SK-N-SH (cell line): ENCODE data around the gene POT1. TPM values are rescaled to one million over a fixed set of nuclear protein-coding genes. Genes with fewer than 3 reads are reported as not detected.

Source experiments
- CTCF ChIA-PET: fragments of 300-600, 350-600 bp; formaldehyde crosslinking; extraction: SDS; loops from one replicate; lab custom pipeline; 2021; lab: Yijun Ruan, JAX
- POLR2A ChIA-PET: fragments of 350-600 bp; sonication (Branson Sonifier 250); formaldehyde crosslinking; extraction: SDS; loops from one replicate; lab custom pipeline; 2020; ENCODE audit warnings: antibody characterized with exemption, inconsistent platforms; lab: Yijun Ruan, JAX
- DNase-seq: peaks from one replicate; pipeline ENCODE4 v3.0.0; 2012
- H2AFZ ChIP-seq: fragments of 200-600 bp; sonication (generic); 2 replicates; pipeline ENCODE4 v1.8.1; 2016; ENCODE audit warnings: antibody characterized with exemption, mild to moderate bottlenecking, low read depth
- H3F3A ChIP-seq: fragments of 200-600 bp; sonication (generic); replicated peaks from 2 replicates; pipeline ENCODE3; 2016; ENCODE audit warnings: antibody characterized with exemption, mild to moderate bottlenecking; ENCODE audit not compliant: insufficient read depth
- H3K27ac ChIP-seq, 2 experiments: fragments of 200-500 bp in 1 of 2; fragments of 200-600 bp in 1 of 2; sonication (Bioruptor generic) in 1 of 2; sonication (generic), shearing (Covaris generic) in 1 of 2; 2 replicates each; pipeline versions ENCODE4 v1.5.1 to v1.6.1; 2014 to 2016; ENCODE audit warnings: low read depth in 2 of 2, inconsistent platforms in 1 of 2, low read length in 1 of 2, mild to moderate bottlenecking in 1 of 2, mixed read lengths in 1 of 2
- H3K27me3 ChIP-seq: fragments of 200-600 bp; sonication (generic), shearing (Covaris generic); 2 replicates; pipeline ENCODE4 v1.6.1; 2016; ENCODE audit warnings: mixed run types; ENCODE audit not compliant: insufficient read depth
- H3K36me3 ChIP-seq, 2 experiments: fragments of 200-500 bp in 1 of 2; fragments of 200-600 bp in 1 of 2; sonication (Bioruptor generic) in 1 of 2; sonication (generic) in 1 of 2; replicated peaks in 1 of 2; 2 replicates each; pipeline versions ENCODE3 to v1.5.1; 2014 to 2016; ENCODE audit warnings: low read length in 1 of 2, mild to moderate bottlenecking in 1 of 2; ENCODE audit not compliant: insufficient read depth in 2 of 2, control insufficient read depth in 1 of 2
- H3K4me1 ChIP-seq, 2 experiments: fragments of 200-500 bp in 1 of 2; fragments of 200-600 bp in 1 of 2; sonication (Bioruptor generic) in 1 of 2; sonication (generic), shearing (Covaris generic) in 1 of 2; 2 replicates each; pipeline versions ENCODE4 v1.5.1 to v1.6.1; 2014 to 2016; ENCODE audit warnings: low read depth in 1 of 2, low read length in 1 of 2, mixed run types in 1 of 2; ENCODE audit not compliant: insufficient read depth in 2 of 2, control insufficient read depth in 1 of 2
- H3K4me2 ChIP-seq: fragments of 200-600 bp; sonication (generic), shearing (Covaris generic); 2 replicates; pipeline ENCODE4 v1.6.1; 2017; ENCODE audit warnings: mixed run types
- H3K4me3 ChIP-seq, 2 experiments: fragments of 200-500 bp in 1 of 2; fragments of 200-600 bp in 1 of 2; sonication (Bioruptor generic) in 1 of 2; sonication (generic), shearing (Covaris generic) in 1 of 2; 2 replicates each; pipeline versions ENCODE4 v1.5.1 to v1.8.1; 2014 to 2016; ENCODE audit warnings: low read depth in 2 of 2, inconsistent platforms in 1 of 2, low read length in 1 of 2, mild to moderate bottlenecking in 1 of 2, mixed read lengths in 1 of 2, moderate library complexity in 1 of 2
- H3K79me2 ChIP-seq: fragments of 200-600 bp; sonication (generic); 2 replicates; pipeline ENCODE4 v1.8.1; 2017; ENCODE audit warnings: mild to moderate bottlenecking; ENCODE audit not compliant: insufficient read depth
- H3K9ac ChIP-seq: fragments of 200-600 bp; sonication (generic); 2 replicates; pipeline ENCODE4 v1.6.1; 2017; ENCODE audit warnings: mixed run types
- H3K9me2 ChIP-seq: fragments of 200-600 bp; sonication (generic); 2 replicates; pipeline ENCODE4 v1.6.1; 2017; ENCODE audit warnings: mixed run types
- H3K9me3 ChIP-seq: fragments of 200-600 bp; sonication (generic); 2 replicates; pipeline ENCODE4 v1.6.1; 2017; ENCODE audit warnings: mixed run types, mild to moderate bottlenecking, moderate library complexity
- H4K20me1 ChIP-seq: fragments of 200-600 bp; sonication (generic); 2 replicates; pipeline ENCODE4 v1.6.1; 2017; ENCODE audit warnings: mild to moderate bottlenecking, mixed run types; ENCODE audit not compliant: insufficient read depth
- CHD2 ChIP-seq: fragments of 150-350 bp; IDR thresholded peaks from 2 replicates; pipeline ENCODE4 v1.6.1; 2018; ENCODE audit warnings: low read length; ENCODE audit not compliant: partially characterized antibody
- ELF1 ChIP-seq: IDR thresholded peaks from 2 replicates; pipeline ENCODE4 v1.4.0; 2012
- EP300 ChIP-seq, 2 experiments: IDR thresholded peaks; 2 replicates each; pipeline versions ENCODE4 v1.4.0 to v1.6.1; 2012; ENCODE audit warnings: borderline replicate concordance in 1 of 2, low read depth in 1 of 2, low read length in 1 of 2
- EZH2phosphoT487 ChIP-seq: fragments of 200-600 bp; sonication (generic); IDR thresholded peaks from 2 replicates; pipeline ENCODE4 v1.6.1; 2017; ENCODE audit warnings: low read depth, mixed run types, mild to moderate bottlenecking, antibody characterized with exemption, moderate library complexity, borderline replicate concordance
- FOSL2 ChIP-seq: IDR thresholded peaks from 2 replicates; pipeline ENCODE4 v1.4.0; 2012; ENCODE audit warnings: low read depth, mild to moderate bottlenecking, moderate library complexity, borderline replicate concordance
- FOXJ3 ChIP-seq: sonication (generic); formaldehyde crosslinking; IDR thresholded peaks from 2 replicates; pipeline ENCODE4 v1.5.1; 2020; ENCODE audit warnings: mild to moderate bottlenecking, missing genetic modification reagents
- FOXM1 ChIP-seq: IDR thresholded peaks from 2 replicates; pipeline ENCODE4 v1.4.0; 2012; ENCODE audit warnings: low read depth, mild to moderate bottlenecking
- GABPA ChIP-seq: IDR thresholded peaks from 2 replicates; pipeline ENCODE4 v1.4.0; 2012; ENCODE audit warnings: low read depth, mild to moderate bottlenecking
- GATA2 ChIP-seq: sonication (generic); formaldehyde crosslinking; IDR thresholded peaks from 2 replicates; pipeline ENCODE4 v1.5.0; 2020; ENCODE audit warnings: mild to moderate bottlenecking, missing genetic modification reagents
- JUND ChIP-seq: IDR thresholded peaks from 2 replicates; pipeline ENCODE4 v1.4.0; 2012
- MEF2A ChIP-seq: IDR thresholded peaks from 2 replicates; pipeline ENCODE4 v1.4.0; 2012; ENCODE audit warnings: low read depth, borderline replicate concordance
- NFIC ChIP-seq: IDR thresholded peaks from 2 replicates; pipeline ENCODE4 v1.4.0; 2012; ENCODE audit warnings: borderline replicate concordance
- NRF1 ChIP-seq: IDR thresholded peaks from 2 replicates; pipeline ENCODE4 v1.6.1; 2012; ENCODE audit warnings: low read depth, mild to moderate bottlenecking, low read length
- PBX3 ChIP-seq: IDR thresholded peaks from 2 replicates; pipeline ENCODE4; 2012
- POLR2AphosphoS5 ChIP-seq: IDR thresholded peaks from 2 replicates; pipeline ENCODE4 v1.6.1; 2012; ENCODE audit warnings: low read depth, low read length
- RAD21 ChIP-seq: IDR thresholded peaks from 2 replicates; pipeline ENCODE4 v1.6.1; 2012; ENCODE audit warnings: mild to moderate bottlenecking, low read length
- RCOR1 ChIP-seq: fragments of 150-350 bp; IDR thresholded peaks from 2 replicates; pipeline ENCODE4 v1.6.1; 2017; ENCODE audit warnings: antibody characterized with exemption, low read length
- RFX5 ChIP-seq: IDR thresholded peaks from 2 replicates; pipeline ENCODE4 v1.6.1; 2012; ENCODE audit warnings: mild to moderate bottlenecking, improper control_type of control experiment, low read length
- RXRA ChIP-seq: IDR thresholded peaks from 2 replicates; pipeline ENCODE4 v1.4.0; 2012; ENCODE audit warnings: low read depth, mild to moderate bottlenecking, borderline replicate concordance
- SIN3A ChIP-seq: IDR thresholded peaks from 2 replicates; pipeline ENCODE4 v1.6.1; 2012; ENCODE audit warnings: low read depth, mild to moderate bottlenecking, low read length, moderate library complexity, borderline replicate concordance
- SMC3 ChIP-seq: IDR thresholded peaks from 2 replicates; pipeline ENCODE4 v1.6.1; 2012; ENCODE audit warnings: low read depth, low read length, improper control_type of control experiment
- TAF1 ChIP-seq: IDR thresholded peaks from 2 replicates; pipeline ENCODE4 v1.6.1; 2012; ENCODE audit warnings: low read depth, mild to moderate bottlenecking, low read length, moderate library complexity, borderline replicate concordance
- TCF12 ChIP-seq: IDR thresholded peaks from 2 replicates; pipeline ENCODE4 v1.4.0; 2012
- TEAD4 ChIP-seq: IDR thresholded peaks from 2 replicates; pipeline ENCODE4 v1.4.0; 2012; ENCODE audit warnings: mild to moderate bottlenecking, borderline replicate concordance; ENCODE audit not compliant: insufficient read depth
- USF1 ChIP-seq: IDR thresholded peaks from 2 replicates; pipeline ENCODE4 v1.4.0; 2012; ENCODE audit warnings: low read depth, borderline replicate concordance
- YY1 ChIP-seq: IDR thresholded peaks from 2 replicates; pipeline ENCODE4 v1.4.0; 2012; ENCODE audit warnings: low read depth, mild to moderate bottlenecking
- WGBS: methylation state at CpG from one replicate; pipeline ENCODE4 v1.1.6; 2017; ENCODE audit warnings: low lambda C conversion rate; 5-methylcytosine and 5-hydroxymethylcytosine counted together
- polyA plus RNA-seq, 3 experiments: library from polyadenylated mRNA; depleted of rRNA; stranded (reverse); fragments of >200 nt; gene quantifications; 2 replicates each; pipeline ENCODE4 v1.2.3, GENCODE V29; 2012
- TF ChIP-seq, protein P1 (sequence below): IDR thresholded peaks from 2 replicates; pipeline ENCODE4 v1.4.0; 2012; ENCODE audit warnings: low read depth

The POT1 gene
- polyA plus RNA-seq, 1 of the 3 experiments (the other 2 are of a cell fraction): 18.1 TPM

- TF ChIP-seq POLR2AphosphoS5: no peak
- no peak for TF ChIP-seq FOXJ3 (CRISPR knock-in tag)
- no peak for TF ChIP-seq RCOR1
- no peak for TF ChIP-seq TAF1
- TF ChIP-seq RFX5: no peak
- TF ChIP-seq PBX3: no peak
- TF ChIP-seq SMC3: no peak
- no peak for TF ChIP-seq TEAD4
- no peak for TF ChIP-seq FOXM1
- TF ChIP-seq EZH2phosphoT487: no peak
- TF ChIP-seq RXRA: no peak
- TF ChIP-seq NFIC: no peak
- TF ChIP-seq CHD2: no peak
- no peak for TF ChIP-seq USF1
- TF ChIP-seq, protein P1, sequence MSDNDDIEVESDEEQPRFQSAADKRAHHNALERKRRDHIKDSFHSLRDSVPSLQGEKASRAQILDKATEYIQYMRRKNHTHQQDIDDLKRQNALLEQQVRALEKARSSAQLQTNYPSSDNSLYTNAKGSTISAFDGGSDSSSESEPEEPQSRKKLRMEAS: no peak
- TF ChIP-seq GATA2: no peak
- no peak for TF ChIP-seq TCF12
- TF ChIP-seq GABPA: no peak
- no peak for TF ChIP-seq NRF1
- no peak for TF ChIP-seq RAD21
- Histone ChIP-seq H3K27ac (no peak overlapping the region), H2AFZ (no peak overlapping the region), H3K4me3 (no peak overlapping the region), H3K9ac (no peak overlapping the region), H3F3A (no peaks in the 10 kb centered on the region), H3K36me3 (peaks cover 19 to 37% of the 10 kb centered on the region in 2 experiments), H4K20me1 (no peaks in the 10 kb centered on the region), H3K9me2 (no peaks in the 10 kb centered on the region), H3K4me2 (no peak overlapping the region), H3K9me3 (no peaks in the 10 kb centered on the region), H3K4me1 (peaks cover 0 to 13% of the 10 kb centered on the region in 2 experiments; a peak in 2 of 4 replicates), H3K79me2 (peaks cover 27% of the 10 kb centered on the region), H3K27me3 (no peaks in the 10 kb centered on the region)
- CTCF ChIA-PET: no interaction called here
- DNase-seq: no peak
- WGBS: 96% methylated on average over 4 of the region's 4 CpGs
- POLR2A ChIA-PET: no interaction called here
These were observed 16.7 kb downstream of the POT1 start for GRCh38 chr7:124912972-124913371.

DNA sequence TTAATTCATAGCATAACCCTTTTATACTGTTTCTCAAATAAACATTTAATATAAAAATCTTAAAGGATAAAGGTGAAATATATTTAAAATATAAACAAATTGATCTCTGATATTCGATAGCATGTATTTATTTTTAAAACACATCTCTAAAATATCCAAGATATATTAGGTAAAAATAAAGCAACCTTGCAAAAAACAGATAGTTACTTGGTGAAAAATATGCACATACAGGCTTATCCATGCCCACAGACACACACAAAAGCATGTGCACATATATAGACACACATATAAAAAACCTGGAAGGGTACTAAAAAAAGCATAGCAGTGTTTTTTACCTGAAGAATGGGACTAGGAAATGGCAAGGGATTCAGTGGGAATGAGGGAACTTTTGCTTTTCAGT, 19.8 kb downstream of the POT1 start:
- no peaks in the 10 kb centered on the region for H3K9me3 ChIP-seq
- ChIA-PET CTCF (no interaction called here), POLR2A (no interaction called here)
- H3K4me1 ChIP-seq: no peaks in the 10 kb centered on the region; a peak in 1 of 4 replicates
- no peak overlapping the region for H2AFZ ChIP-seq
- no peak overlapping the region for H3K4me2 ChIP-seq
- H3K9me2 ChIP-seq: no peaks in the 10 kb centered on the region
- no peaks in the 10 kb centered on the region for H3F3A ChIP-seq
- TF ChIP-seq EP300 (IDR thresholded peaks at IDR 0.05; ENCODE audit: borderline replicate concordance in 1 of 2, low read depth in 1 of 2, low read length in 1 of 2): no peak
- TF ChIP-seq JUND: no peak
- TF ChIP-seq ELF1: no peak
- TF ChIP-seq USF1: no peak
- TF ChIP-seq RFX5: no peak
- TF ChIP-seq FOSL2: no peak
- TF ChIP-seq GATA2: no peak
- TF ChIP-seq MEF2A: no peak
- TF ChIP-seq YY1: no peak
- TF ChIP-seq SIN3A: no peak
- H3K9ac ChIP-seq: no peak overlapping the region
- peaks cover 14 to 24% of the 10 kb centered on the region in 2 experiments for H3K36me3 ChIP-seq
- H3K27ac ChIP-seq: no peak overlapping the region
- no peaks in the 10 kb centered on the region for H3K27me3 ChIP-seq
- no peak overlapping the region for H3K4me3 ChIP-seq
- peaks cover 23% of the 10 kb centered on the region; the same call in 1 of the 2 replicates for H3K79me2 ChIP-seq
- DNase-seq: no peak
- no peaks in the 10 kb centered on the region for H4K20me1 ChIP-seq
- 3% methylated on average over 1 of the region's 1 CpG for WGBS
